Mesenchymal stem cell (in vitro differentiated cells and primary cell): Measurements from ENCODE around the gene SULT4A1.

Source experiments
- DNase-seq: peaks from one replicate; pipeline ENCODE4 v3.0.0-alpha.2; 2013
- H2AFZ ChIP-seq: one replicate; pipeline ENCODE4 v1.6.1; 2013; ENCODE audit warnings: low read depth, mild to moderate bottlenecking, control low read depth, inconsistent platforms, low read length, moderate library complexity
- H2AK5ac ChIP-seq: 2 replicates; pipeline ENCODE4 v1.6.1; 2013; ENCODE audit warnings: low read length, moderate library complexity, mild to moderate bottlenecking, inconsistent platforms; ENCODE audit not compliant: severe bottlenecking
- H2BK120ac ChIP-seq: one replicate; pipeline ENCODE4 v1.6.1; 2013; ENCODE audit warnings: low read depth, mild to moderate bottlenecking, inconsistent platforms, low read length, moderate library complexity
- H2BK12ac ChIP-seq, 2 experiments: one replicate each; pipeline ENCODE4 v1.6.1; 2013; ENCODE audit warnings: inconsistent platforms in 2 of 2, low read length in 2 of 2, mild to moderate bottlenecking in 2 of 2, moderate library complexity in 2 of 2, control low read depth in 1 of 2
- H2BK15ac ChIP-seq: one replicate; pipeline ENCODE4 v1.6.1; 2013; ENCODE audit warnings: mild to moderate bottlenecking, low read depth, inconsistent platforms; ENCODE audit not compliant: poor library complexity, severe bottlenecking
- H2BK5ac ChIP-seq: 2 replicates; pipeline ENCODE4 v1.6.1; 2013; ENCODE audit warnings: low read depth, mild to moderate bottlenecking, low read length, control low read depth, inconsistent platforms; ENCODE audit not compliant: poor library complexity, severe bottlenecking
- H3K14ac ChIP-seq, 2 experiments: one replicate each; pipeline ENCODE4 v1.6.1; 2013; ENCODE audit warnings: inconsistent platforms in 2 of 2, low read length in 2 of 2, control low read depth in 1 of 2, mild to moderate bottlenecking in 1 of 2, moderate library complexity in 1 of 2
- H3K18ac ChIP-seq, 2 experiments: one replicate each; pipeline ENCODE4 v1.6.1; 2013; ENCODE audit warnings: inconsistent platforms in 2 of 2, low read length in 2 of 2, control low read depth in 1 of 2, low read depth in 1 of 2, mild to moderate bottlenecking in 1 of 2
- H3K23ac ChIP-seq, 2 experiments: one replicate each; pipeline ENCODE4 v1.6.1; 2013; ENCODE audit warnings: inconsistent platforms in 2 of 2, low read length in 2 of 2, mild to moderate bottlenecking in 2 of 2, moderate library complexity in 2 of 2, control low read depth in 1 of 2
- H3K27ac ChIP-seq: 2 replicates; pipeline ENCODE4 v1.5.1; 2013; ENCODE audit warnings: mild to moderate bottlenecking, moderate library complexity, low read length, control low read depth, inconsistent platforms; ENCODE audit not compliant: poor library complexity, severe bottlenecking
- H3K27me3 ChIP-seq, 2 experiments: 2 replicates each; pipeline versions ENCODE4 v1.6.1 to v1.7.0; 2013; ENCODE audit warnings: low read length in 2 of 2, mild to moderate bottlenecking in 2 of 2, moderate library complexity in 2 of 2, control low read depth in 1 of 2, inconsistent platforms in 1 of 2; ENCODE audit not compliant: control insufficient read depth in 1 of 2, insufficient read depth in 1 of 2
- H3K36me3 ChIP-seq, 2 experiments: 2 replicates each; pipeline versions ENCODE4 v1.6.1 to v1.7.0; 2013; ENCODE audit warnings: low read length in 2 of 2, control low read depth in 1 of 2, inconsistent platforms in 1 of 2, low read depth in 1 of 2, mild to moderate bottlenecking in 1 of 2; ENCODE audit not compliant: insufficient read depth in 2 of 2, control insufficient read depth in 1 of 2
- H3K4ac ChIP-seq, 2 experiments: one replicate each; pipeline ENCODE4 v1.6.1; 2013; ENCODE audit warnings: inconsistent platforms in 2 of 2, low read length in 2 of 2, mild to moderate bottlenecking in 2 of 2, moderate library complexity in 2 of 2, control low read depth in 1 of 2, low read depth in 1 of 2
- H3K4me1 ChIP-seq: 2 replicates; pipeline ENCODE4 v1.6.1; 2013; ENCODE audit warnings: low read depth, low read length, control low read depth; ENCODE audit not compliant: control insufficient read depth, insufficient read depth
- H3K4me2 ChIP-seq: 2 replicates; pipeline ENCODE4 v1.6.1; 2013; ENCODE audit warnings: low read length, mild to moderate bottlenecking, inconsistent platforms; ENCODE audit not compliant: poor library complexity, severe bottlenecking
- H3K4me3 ChIP-seq, 2 experiments: 2 replicates each; pipeline versions ENCODE4 v1.5.1 to v1.7.0; 2013; ENCODE audit warnings: low read length in 2 of 2, mild to moderate bottlenecking in 2 of 2, control low read depth in 1 of 2, low read depth in 1 of 2; ENCODE audit not compliant: insufficient read depth in 1 of 2
- H3K79me1 ChIP-seq: replicated peaks from 2 replicates; pipeline ENCODE4 v1.6.1; 2013; ENCODE audit warnings: mild to moderate bottlenecking, control low read depth, low read length, inconsistent platforms; ENCODE audit not compliant: poor library complexity, severe bottlenecking
- H3K9ac ChIP-seq: 2 replicates; pipeline ENCODE4 v1.7.0; 2013; ENCODE audit warnings: mild to moderate bottlenecking, low read length, moderate library complexity
- H3K9me3 ChIP-seq: 2 replicates; pipeline ENCODE4 v1.7.0; 2013; ENCODE audit warnings: mild to moderate bottlenecking, low read length; ENCODE audit not compliant: control insufficient read depth
- H4K8ac ChIP-seq: one replicate; pipeline ENCODE4 v1.6.1; 2013; ENCODE audit warnings: inconsistent platforms, mild to moderate bottlenecking, low read length, moderate library complexity
- H4K91ac ChIP-seq: one replicate; pipeline ENCODE4 v1.6.1; 2013; ENCODE audit warnings: mild to moderate bottlenecking, low read length, inconsistent platforms
- WGBS: methylation state at CpG from one replicate; pipeline ENCODE4 v1.1.7; 2013; ENCODE audit warnings: mixed read lengths; 5-methylcytosine and 5-hydroxymethylcytosine counted together

SULT4A1 gene

DNA sequence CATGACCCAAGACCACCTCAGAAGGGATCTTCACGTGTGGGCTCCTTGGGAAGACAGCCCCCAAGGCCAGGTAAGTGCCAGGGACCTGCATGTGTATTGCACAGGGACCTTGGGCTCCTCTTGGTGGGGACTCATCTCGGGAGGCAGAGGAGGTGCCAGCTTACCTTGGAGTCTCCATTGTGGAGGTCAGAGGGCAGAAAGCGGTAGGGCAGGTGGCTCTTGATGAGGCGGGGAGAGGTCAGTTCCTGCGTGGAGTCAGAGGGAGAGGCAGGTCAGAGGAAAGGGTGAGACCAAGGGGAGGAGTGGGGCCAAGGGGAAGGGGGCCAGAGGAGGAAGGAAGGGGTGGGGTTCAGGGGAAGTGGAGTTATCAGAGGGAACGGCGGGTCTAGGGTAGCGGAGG is 22.5 kb downstream of the SULT4A1 start:
- Histone ChIP-seq H3K36me3 (no peaks in the 10 kb centered on the region), H3K9me3 (no peaks in the 10 kb centered on the region), H3K9ac (no peak overlapping the region), H3K27ac (no peak overlapping the region), H2AFZ (no peak overlapping the region), H3K14ac (no peak overlapping the region), H3K4me2 (no peak overlapping the region), H2BK12ac (no peak overlapping the region), H4K91ac (no peak overlapping the region), H2BK15ac (no peak overlapping the region), H3K4me3 (no peak overlapping the region), H3K18ac (no peak overlapping the region), H2BK120ac (no peak overlapping the region), H3K4me1 (peaks cover 12% of the 10 kb centered on the region), H3K4ac (no peak overlapping the region), H2AK5ac (no peak overlapping the region), H3K23ac (no peak overlapping the region), H4K8ac (no peak overlapping the region), H3K27me3 (peaks cover 13 to 32% of the 10 kb centered on the region in 2 experiments), H3K79me1 (no peaks in the 10 kb centered on the region), H2BK5ac (no peak overlapping the region)
- WGBS, result 75% methylated on average over 8 of the region's 8 CpGs
- DNase-seq, result no peak

DNA sequence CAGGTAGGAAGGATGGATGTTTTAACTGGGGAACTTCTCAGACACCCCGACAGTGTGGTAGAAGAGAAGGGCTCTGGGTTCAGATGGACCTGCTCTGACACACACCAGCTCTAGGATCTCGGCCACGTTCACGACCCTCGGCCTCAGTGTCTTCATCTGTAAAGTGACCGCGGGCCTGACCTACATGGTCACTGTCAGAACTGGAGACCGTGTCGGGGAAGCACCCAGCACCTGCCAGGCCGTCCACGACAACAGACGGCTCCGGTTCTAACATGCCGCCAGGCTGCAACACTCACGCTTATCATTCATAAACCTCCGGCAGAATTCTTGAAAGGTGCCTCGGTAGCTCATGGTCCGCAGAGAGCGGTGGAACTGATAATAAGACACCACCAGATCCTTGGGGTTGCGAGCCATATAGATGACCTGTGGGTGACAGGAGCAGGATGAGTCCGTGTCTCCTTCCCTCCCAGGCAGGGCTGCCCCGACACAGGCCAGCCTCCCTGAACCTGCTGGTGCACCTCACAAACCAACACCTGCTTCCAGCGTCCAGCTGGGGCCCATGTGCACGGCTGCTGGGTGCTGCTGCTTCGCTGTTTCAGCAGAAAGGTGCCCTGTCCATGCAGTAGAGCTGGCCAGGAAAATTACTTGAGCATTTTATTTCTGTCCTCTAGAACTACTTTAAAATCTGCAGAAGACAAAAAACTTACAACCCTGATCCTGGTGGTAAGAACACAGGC is 23.6 kb downstream of the SULT4A1 start:
- H2BK120ac ChIP-seq, result no peak overlapping the region
- H3K4me1 ChIP-seq, result peaks cover 12% of the 10 kb centered on the region
- no peak overlapping the region for H2AK5ac ChIP-seq
- no peak overlapping the region for H2BK12ac ChIP-seq
- H3K4me3 ChIP-seq, result no peak overlapping the region
- H2AFZ ChIP-seq, result no peak overlapping the region
- H3K79me1 ChIP-seq, result no peaks in the 10 kb centered on the region
- no peak overlapping the region for H3K18ac ChIP-seq
- H3K4ac ChIP-seq, result no peak overlapping the region
- no peak overlapping the region for H4K91ac ChIP-seq
- H3K36me3 ChIP-seq, result no peaks in the 10 kb centered on the region
- H3K27ac ChIP-seq, result no peak overlapping the region
- H3K14ac ChIP-seq, result no peak overlapping the region
- H3K9ac ChIP-seq, result no peak overlapping the region
- H3K27me3 ChIP-seq, result peaks cover 10 to 24% of the 10 kb centered on the region in 2 experiments
- H3K23ac ChIP-seq, result no peak overlapping the region
- 91% methylated on average over 25 of the region's 25 CpGs for WGBS
- H3K4me2 ChIP-seq, result no peak overlapping the region
- no peak for DNase-seq
- no peak overlapping the region for H2BK15ac ChIP-seq
- H3K9me3 ChIP-seq, result no peaks in the 10 kb centered on the region
- H4K8ac ChIP-seq, result no peak overlapping the region
- H2BK5ac ChIP-seq, result no peak overlapping the region

DNA sequence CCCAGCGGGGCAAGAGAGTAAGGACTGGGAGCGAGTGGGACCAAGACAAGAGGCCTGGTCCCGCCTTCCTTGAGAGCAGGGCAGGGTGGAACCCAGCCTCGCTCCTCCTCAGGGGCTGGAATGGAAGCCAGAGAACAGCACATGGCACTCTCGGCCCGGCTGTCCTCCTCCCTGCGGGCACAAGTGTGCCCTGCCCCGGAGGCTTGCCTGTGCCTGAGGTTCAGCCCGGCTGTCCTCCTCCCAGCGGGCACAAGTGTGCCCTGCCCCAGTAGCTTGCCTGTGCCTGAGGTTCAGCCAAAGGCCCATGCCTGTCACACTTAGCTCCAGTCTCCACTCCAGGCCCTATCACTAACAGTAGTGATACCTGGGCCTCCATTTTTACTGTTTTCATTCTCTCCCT is 24.2 kb downstream of the SULT4A1 start:
- no peak overlapping the region for H3K14ac ChIP-seq
- no peaks in the 10 kb centered on the region for H3K9me3 ChIP-seq
- H3K18ac ChIP-seq, result no peak overlapping the region
- H3K4ac ChIP-seq, result no peak overlapping the region
- no peak overlapping the region for H3K9ac ChIP-seq
- H3K27ac ChIP-seq, result no peak overlapping the region
- H3K79me1 ChIP-seq, result no peaks in the 10 kb centered on the region
- peaks cover 6 to 23% of the 10 kb centered on the region in 2 experiments for H3K27me3 ChIP-seq
- no peak overlapping the region for H2BK15ac ChIP-seq
- H2BK5ac ChIP-seq, result no peak overlapping the region
- no peak overlapping the region for H3K4me3 ChIP-seq
- no peak overlapping the region for H2BK120ac ChIP-seq
- H3K23ac ChIP-seq, result no peak overlapping the region
- H2AFZ ChIP-seq, result no peak overlapping the region
- H4K91ac ChIP-seq, result no peak overlapping the region
- no peak for DNase-seq
- WGBS, result 84% methylated on average over 10 of the region's 10 CpGs
- peaks cover 12% of the 10 kb centered on the region for H3K4me1 ChIP-seq
- no peak overlapping the region for H4K8ac ChIP-seq
- H3K4me2 ChIP-seq, result no peak overlapping the region
- no peak overlapping the region for H2AK5ac ChIP-seq
- no peak overlapping the region for H2BK12ac ChIP-seq
- H3K36me3 ChIP-seq, result no peaks in the 10 kb centered on the region

GRCh38 chr22:43837666-43838065 is 24.6 kb downstream of the SULT4A1 start:
- Histone ChIP-seq H4K91ac (no peak overlapping the region), H4K8ac (no peak overlapping the region), H3K4ac (no peak overlapping the region), H3K79me1 (no peaks in the 10 kb centered on the region), H3K36me3 (no peaks in the 10 kb centered on the region), H3K27me3 (peaks cover 6 to 26% of the 10 kb centered on the region in 2 experiments), H3K9ac (no peak overlapping the region), H3K14ac (no peak overlapping the region), H2BK12ac (no peak overlapping the region), H2BK120ac (no peak overlapping the region), H3K27ac (no peak overlapping the region), H2AK5ac (no peak overlapping the region), H3K9me3 (no peaks in the 10 kb centered on the region), H3K23ac (no peak overlapping the region), H3K4me3 (no peak overlapping the region), H2BK15ac (no peak overlapping the region), H2AFZ (no peak overlapping the region), H3K4me1 (peaks cover 12% of the 10 kb centered on the region), H3K18ac (no peak overlapping the region), H2BK5ac (no peak overlapping the region), H3K4me2 (no peak overlapping the region)
- WGBS, result 84% methylated on average over 6 of the region's 9 CpGs
- no peak for DNase-seq
